Stimulated activated CD4-positive, alpha-beta T cell treated with anti-CD3 and anti-CD28 coated beads, Interleukin-2, amount 100 ng/mL, for 48 hours (primary cell): ENCODE data around the gene MYL1.

Source experiments
- DNase-seq, 2 donors: peaks; one replicate each; pipeline ENCODE4 v3.0.0-alpha.2; 2020

MYL1 gene

GRCh38 chr2:210315015-210315788 lies at the start of gene MYL1:
Gene MYL1, minus strand, starts transcription at chr2:210315174. Its CDS starts 132 bp downstream, at chr2:210315042.
- DNase-seq: no peak

- no peak for DNase-seq
These were observed 48.9 kb upstream of the MYL1 start for GRCh38 chr2:210363876-210364275.

- no peak for DNase-seq
These were observed 48.3 kb upstream of the MYL1 start for GRCh38 chr2:210363261-210363660.

- DNase-seq: no peak
These were observed 45.4 kb upstream of the MYL1 start for GRCh38 chr2:210360412-210360811.

- no peak for DNase-seq
These were observed 42.0 kb upstream of the MYL1 start for GRCh38 chr2:210356944-210357343.

GRCh38 chr2:210337159-210337558 lies 22.2 kb upstream of the MYL1 start:
- no peak for DNase-seq

GRCh38 chr2:210324906-210325305 lies 9.9 kb upstream of the MYL1 start:
- DNase-seq: no peak

GRCh38 chr2:210324458-210324857 lies 9.5 kb upstream of the MYL1 start:
- no peak for DNase-seq

- no peak for DNase-seq
These were observed 8.0 kb upstream of the MYL1 start for GRCh38 chr2:210323003-210323402.

- no peak for DNase-seq
These were observed 3.9 kb upstream of the MYL1 start for GRCh38 chr2:210318891-210319290.

GRCh38 chr2:210318486-210318885 lies 3.5 kb upstream of the MYL1 start:
- DNase-seq: no peak

GRCh38 chr2:210310550-210310949 lies 4.4 kb downstream of the MYL1 start:
- no peak for DNase-seq

- no peak for DNase-seq
These were observed 5.3 kb downstream of the MYL1 start for GRCh38 chr2:210309548-210310233.

GRCh38 chr2:210303498-210303897 lies 11.5 kb downstream of the MYL1 start:
- DNase-seq: no peak

- no peak for DNase-seq
These were observed 12.6 kb downstream of the MYL1 start for GRCh38 chr2:210302326-210302725.

GRCh38 chr2:210299866-210300373 lies 15.1 kb downstream of the MYL1 start:
- DNase-seq: no peak

GRCh38 chr2:210288408-210288807 lies 26.6 kb downstream of the MYL1 start:
- no peak for DNase-seq

GRCh38 chr2:210287301-210287700 lies 27.7 kb downstream of the MYL1 start:
- no peak for DNase-seq

- DNase-seq: no peak
These were observed 28.8 kb downstream of the MYL1 start for GRCh38 chr2:210286123-210286680.

- no peak for DNase-seq
These were observed 37.8 kb downstream of the MYL1 start for GRCh38 chr2:210277133-210277532.

- no peak for DNase-seq
These were observed 43.7 kb downstream of the MYL1 start for GRCh38 chr2:210271300-210271699.

- no peak for DNase-seq
These were observed 45.8 kb downstream of the MYL1 start for GRCh38 chr2:210269148-210269547.

- DNase-seq: no peak
These were observed 46.7 kb downstream of the MYL1 start for GRCh38 chr2:210268281-210268680.

- DNase-seq: no peak
These were observed 47.3 kb downstream of the MYL1 start for GRCh38 chr2:210267698-210268097.
